H1 (cell line): ENCODE measurements around the gene PTPRD. TPM values are rescaled to one million over a fixed set of nuclear protein-coding genes. Genes with fewer than 3 reads are reported as not detected.

ENCODE experiments used
- CBX8 ChIP-seq: fragments of 300-800, 300-1000 bp; sonication (generic); IDR thresholded peaks from 2 replicates; pipeline ENCODE4 v1.7.1; 2016; ENCODE audit warnings: low read depth, low read length, borderline replicate concordance
- CHD7 ChIP-seq: fragments of 300-600 bp; sonication (generic); IDR thresholded peaks from 2 replicates; pipeline ENCODE4 v1.7.1; 2012; ENCODE audit warnings: low read length, moderate library complexity, mild to moderate bottlenecking, inconsistent platforms; ENCODE audit not compliant: insufficient replicate concordance
- GABPA ChIP-seq: IDR thresholded peaks from 2 replicates; pipeline ENCODE4 v1.6.1; 2011; ENCODE audit warnings: mild to moderate bottlenecking, low read length, moderate library complexity, borderline replicate concordance; ENCODE audit not compliant: insufficient read depth
- GTF2F1 ChIP-seq: IDR thresholded peaks from 2 replicates; pipeline ENCODE4 v1.6.1; 2012; ENCODE audit warnings: low read depth, low read length, improper control_type of control experiment, borderline replicate concordance
- HDAC2 ChIP-seq, 2 experiments: fragments of 300-600 bp in 1 of 2; sonication (generic) in 1 of 2; IDR thresholded peaks; 2 replicates each; pipeline ENCODE4 v1.6.1; 2011 to 2012; ENCODE audit warnings: low read depth in 2 of 2, low read length in 2 of 2, mild to moderate bottlenecking in 2 of 2, moderate library complexity in 2 of 2, borderline replicate concordance in 1 of 2, inconsistent platforms in 1 of 2
- MAFK ChIP-seq: IDR thresholded peaks from 2 replicates; pipeline ENCODE4 v1.6.1; 2012; ENCODE audit warnings: low read depth, mild to moderate bottlenecking, improper control_type of control experiment, low read length
- POLR2A ChIP-seq, 2 experiments: IDR thresholded peaks; 1 replicate in 1 of 2; 2 replicates in 1 of 2; pipeline ENCODE4 v1.6.1; 2011; ENCODE audit warnings: low read depth in 2 of 2, low read length in 2 of 2, mild to moderate bottlenecking in 2 of 2; ENCODE audit errors: control extremely low read depth in 1 of 2
- SP2 ChIP-seq: IDR thresholded peaks from 2 replicates; pipeline ENCODE4 v1.6.1; 2012; ENCODE audit warnings: mild to moderate bottlenecking, low read length, inconsistent platforms
- polyA plus RNA-seq, 7 experiments: library from polyadenylated mRNA; depleted of rRNA in 3 of 7; stranded (reverse) in 5 of 7; unstranded in 2 of 7; fragments of >200 nt in 5 of 7; fragments of 200-250 nt in 2 of 7; gene quantifications; 1 replicate in 5 of 7; 2 replicates in 1 of 7; 4 replicates in 1 of 7; pipeline versions ENCODE4 v1.2.1 to v1.2.3, GENCODE V29; 2011 to 2013; ENCODE audit warnings: missing spikeins in 2 of 7, mixed read lengths in 2 of 7
- total RNA-seq: library from RNA; stranded (reverse); fragmentation: NEBNext Ultra II Directional; extraction: Animal tissue kit (Norgen Biotek cat#: 25700); gene quantifications from 2 replicates; pipeline ENCODE4 v1.2.1, GENCODE V29; 2021

PTPRD gene
- total and polyA plus RNA-seq, 2 of the 8 experiments (the other 6 are each of a cell fraction or from before 2014, with no cell fraction given) = 17.2 to 77.0 TPM

- no peak for TF ChIP-seq CHD7
- no peak for TF ChIP-seq MAFK
- TF ChIP-seq SP2 = no peak
- no peak for TF ChIP-seq HDAC2 (IDR thresholded peaks at IDR 0.05; ENCODE audit: borderline replicate concordance in 1 of 2, low read depth in 2 of 2, low read length in 2 of 2)
- no peak for TF ChIP-seq GABPA
- TF ChIP-seq GTF2F1 = no peak
- no peak for TF ChIP-seq CBX8
- no peak for TF ChIP-seq POLR2A (IDR thresholded peaks at IDR 0.05; ENCODE audit: control extremely low read depth in 1 of 2, low read depth in 2 of 2, low read length in 2 of 2)
- TF ChIP-seq, all 59 proteins: peak for 0
Observed at GRCh38 chr9:8391566-8391965, 2221.2 kb downstream of the PTPRD start (continued).
